Measurements from ENCODE around the gene IQCH.

DNA sequence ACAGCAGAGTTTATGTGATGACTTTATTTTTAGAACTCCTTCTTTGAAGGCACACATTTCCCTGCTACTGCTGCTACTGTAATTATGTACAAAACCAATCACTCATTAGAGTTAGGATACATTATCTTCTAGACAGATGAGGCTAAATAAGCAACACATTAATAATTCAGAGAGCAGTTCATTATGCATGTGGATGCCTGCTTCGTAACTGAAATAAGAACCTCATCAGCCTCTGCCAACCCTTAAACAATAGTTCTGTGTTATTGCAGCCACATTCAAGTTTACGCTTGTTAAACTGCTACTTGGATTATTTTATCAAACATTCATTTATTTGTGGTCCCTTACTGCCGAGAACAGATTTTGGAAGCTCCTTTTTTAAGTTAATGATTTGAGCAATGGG is 213.8 kb downstream of the IQCH start:
- TF ChIP-seq REST (IDR thresholded peaks at IDR 0.05; ENCODE audit: insufficient read depth in 1 of 2, low read depth in 2 of 2, low read length in 2 of 2): no peak
- TF ChIP-seq POLR2AphosphoS5 (IDR thresholded peaks at IDR 0.05; ENCODE audit: low read depth, low read length): no peak
- no peak for TF ChIP-seq SIN3A (IDR thresholded peaks at IDR 0.05; ENCODE audit: borderline replicate concordance, insufficient read depth, low read length)

Data from PFSK-1 (cell line).